ENCODE measurements around the gene FSTL3. TPM values are rescaled to one million over a fixed set of nuclear protein-coding genes. Genes with fewer than 3 reads are reported as not detected.
A peak's percentile ranks its signal among the peaks of the same experiment; 100 is the strongest.

FSTL3 gene
- total RNA-seq, 1 experiment from 2014 or later, result 6.8 TPM

DNA sequence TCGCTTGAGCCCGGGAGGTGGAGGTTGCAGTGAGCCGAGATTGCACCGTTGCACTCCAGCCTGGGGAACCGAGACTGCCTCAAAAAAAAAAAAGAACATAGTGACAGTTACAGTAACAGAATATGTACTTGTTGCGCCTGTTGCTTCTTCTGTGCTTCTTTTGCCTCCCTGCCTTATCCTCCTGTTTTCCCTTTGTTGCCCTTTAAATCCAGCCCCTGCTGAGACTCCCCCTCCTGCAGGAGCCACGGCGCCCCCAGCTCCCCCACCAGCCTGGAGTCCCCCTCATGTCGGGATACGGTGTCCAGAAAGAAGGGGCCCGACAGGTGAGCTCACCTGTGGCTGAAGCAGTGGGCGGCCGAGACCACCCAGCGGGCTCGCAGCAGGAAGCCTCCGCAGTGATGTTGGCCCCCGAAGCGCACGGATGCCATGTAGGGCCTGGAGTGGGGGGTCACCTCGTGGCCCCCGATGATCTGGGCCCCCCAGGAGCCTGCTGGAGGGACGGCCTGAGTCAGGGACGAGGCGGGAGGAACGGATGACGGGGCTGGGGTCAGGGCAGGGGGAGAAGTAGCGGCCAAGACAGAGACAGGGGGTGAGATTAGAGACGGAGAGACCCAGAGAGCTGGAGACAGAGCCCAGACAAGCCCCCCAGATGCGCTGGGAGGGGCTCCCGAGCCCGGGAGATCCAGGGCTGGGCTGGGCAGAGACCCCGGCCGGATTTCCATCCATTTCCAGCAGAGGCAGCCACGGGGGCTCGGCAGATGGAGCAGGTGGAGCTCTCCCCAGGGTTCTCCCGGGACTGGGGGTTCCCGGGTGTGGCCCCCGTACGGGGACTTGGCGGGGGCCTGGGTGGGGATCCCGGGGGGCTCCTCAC lies 18.5 kb downstream of the FSTL3 start:
- Histone ChIP-seq H3K14ac (ENCODE audit: insufficient read depth, low read length) (no peak overlapping the region), H4K8ac (replicated peaks; ENCODE audit: insufficient read length, low read depth, low read length) (no peak overlapping the region), H3K79me1 (ENCODE audit: insufficient read depth, low read depth, low read length, poor library complexity, severe bottlenecking) (no peaks in the 10 kb centered on the region), H3K18ac (ENCODE audit: insufficient read length, low read depth, low read length) (peak overlapping the region; percentile 48), H3K4me1 (ENCODE audit: insufficient read depth, low read length) (no peaks in the 10 kb centered on the region), H3K27ac (ENCODE audit: insufficient read length, low read depth, low read length) (no peak overlapping the region), H3K23me2 (ENCODE audit: insufficient read length, low read depth, low read length, poor library complexity, severe bottlenecking) (no peaks in the 10 kb centered on the region), H3K56ac (ENCODE audit: insufficient read length, low read depth, low read length) (no peak overlapping the region), H2AK5ac (ENCODE audit: insufficient read length, low read length) (no peak overlapping the region), H2AFZ (ENCODE audit: low read length) (no peak overlapping the region), H2BK120ac (ENCODE audit: low read depth, low read length, poor library complexity, severe bottlenecking) (no peak overlapping the region), H3K79me2 (ENCODE audit: insufficient read depth, low read length) (no peaks in the 10 kb centered on the region), H4K5ac (ENCODE audit: insufficient read length, low read depth, low read length) (no peak overlapping the region), H2BK12ac (ENCODE audit: insufficient read length, low read depth, low read length) (no peak overlapping the region), H3T11ph (ENCODE audit: low read length) (no peak overlapping the region), H2BK5ac (ENCODE audit: insufficient read length, low read length) (no peak overlapping the region), H3K27me3 (ENCODE audit: insufficient read depth, low read length) (no peaks in the 10 kb centered on the region), H4K20me1 (ENCODE audit: control insufficient read depth, insufficient read depth, insufficient read length) (no peaks in the 10 kb centered on the region), H3K4ac (ENCODE audit: low read depth, low read length) (no peak overlapping the region), H2BK20ac (ENCODE audit: low read depth, low read length, poor library complexity, severe bottlenecking) (no peak overlapping the region), H3K9me3 (ENCODE audit: control insufficient read depth, low read depth, low read length) (no peaks in the 10 kb centered on the region), H3K23ac (ENCODE audit: insufficient read length, low read depth, low read length) (no peak overlapping the region), H3K4me2 (ENCODE audit: insufficient read depth, insufficient read length, low read length) (no peak overlapping the region), H4K91ac (ENCODE audit: insufficient read length, low read depth, low read length) (no peak overlapping the region), H3K9ac (ENCODE audit: extremely low read depth, insufficient read length, low read length) (no peak overlapping the region), H2BK15ac (ENCODE audit: low read depth, low read length) (no peak overlapping the region)
- Mint-ChIP-seq H3K27me3 (ENCODE audit: low read depth) (no peaks in the 10 kb centered on the region; the same call in 1 of the 2 replicates), H3K4me1 (0 out of 4 replicates have a peak, but pooled peaks cover 0 to 5% of the 10 kb centered on the region in 2 experiments), H3K27ac (no peak overlapping the region; a peak in 1 of 7 replicates), H3K4me3 (no peak overlapping the region), H3K36me3 (ENCODE audit: insufficient read depth in 1 of 3, low read depth in 3 of 3) (no peaks in the 10 kb centered on the region), H3K9me3 (no peaks in the 10 kb centered on the region)
- TF ChIP-seq, protein P1, sequence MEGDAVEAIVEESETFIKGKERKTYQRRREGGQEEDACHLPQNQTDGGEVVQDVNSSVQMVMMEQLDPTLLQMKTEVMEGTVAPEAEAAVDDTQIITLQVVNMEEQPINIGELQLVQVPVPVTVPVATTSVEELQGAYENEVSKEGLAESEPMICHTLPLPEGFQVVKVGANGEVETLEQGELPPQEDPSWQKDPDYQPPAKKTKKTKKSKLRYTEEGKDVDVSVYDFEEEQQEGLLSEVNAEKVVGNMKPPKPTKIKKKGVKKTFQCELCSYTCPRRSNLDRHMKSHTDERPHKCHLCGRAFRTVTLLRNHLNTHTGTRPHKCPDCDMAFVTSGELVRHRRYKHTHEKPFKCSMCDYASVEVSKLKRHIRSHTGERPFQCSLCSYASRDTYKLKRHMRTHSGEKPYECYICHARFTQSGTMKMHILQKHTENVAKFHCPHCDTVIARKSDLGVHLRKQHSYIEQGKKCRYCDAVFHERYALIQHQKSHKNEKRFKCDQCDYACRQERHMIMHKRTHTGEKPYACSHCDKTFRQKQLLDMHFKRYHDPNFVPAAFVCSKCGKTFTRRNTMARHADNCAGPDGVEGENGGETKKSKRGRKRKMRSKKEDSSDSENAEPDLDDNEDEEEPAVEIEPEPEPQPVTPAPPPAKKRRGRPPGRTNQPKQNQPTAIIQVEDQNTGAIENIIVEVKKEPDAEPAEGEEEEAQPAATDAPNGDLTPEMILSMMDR (conservative IDR thresholded peaks at IDR 0.05), result no peak
- WGBS (ENCODE audit: extremely low coverage, insufficient read length, low lambda C conversion rate), result no CpG with 5 or more reads among the region's 41 CpGs
- DNase-seq, result no peak

All from H9 (cell line).